Embryonic facial prominence (tissue), 1 donor: ENCODE measurements around the gene HLA-G.
"Not testable (repeated sequence)": the region's sequence is repeated elsewhere in the genome, so short reads cannot be mapped to it uniquely, and the experiment has no call there.

Experiments used
- DNase-seq: peaks from one replicate; pipeline ENCODE4 v3.0.0-alpha.2; 2016; ENCODE audit errors: extremely low spot score

HLA-G gene

GRCh38 chr6:29870104-29870503, 42.5 kb downstream of the HLA-G start:
- no peak for DNase-seq

DNA sequence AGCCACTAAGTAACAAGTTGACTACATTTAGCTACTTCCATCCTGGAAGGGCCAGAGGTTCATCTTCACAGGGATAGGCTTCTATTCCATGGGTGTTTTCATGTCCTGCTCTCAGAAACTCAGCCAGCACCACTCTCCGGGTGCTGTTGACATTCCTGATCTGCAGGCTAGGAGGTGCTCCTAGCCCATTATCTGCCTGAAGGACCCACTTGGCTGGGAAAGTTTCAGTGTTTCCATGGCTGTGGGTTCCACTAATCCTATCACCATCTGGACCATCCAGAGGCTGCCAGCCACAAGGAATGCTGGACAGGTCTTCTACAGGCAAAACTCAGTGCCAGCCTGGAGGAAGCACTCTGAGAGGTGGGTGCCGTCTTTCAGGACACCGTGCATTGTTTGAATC, 45.2 kb downstream of the HLA-G start:
- DNase-seq, result no peak

DNA sequence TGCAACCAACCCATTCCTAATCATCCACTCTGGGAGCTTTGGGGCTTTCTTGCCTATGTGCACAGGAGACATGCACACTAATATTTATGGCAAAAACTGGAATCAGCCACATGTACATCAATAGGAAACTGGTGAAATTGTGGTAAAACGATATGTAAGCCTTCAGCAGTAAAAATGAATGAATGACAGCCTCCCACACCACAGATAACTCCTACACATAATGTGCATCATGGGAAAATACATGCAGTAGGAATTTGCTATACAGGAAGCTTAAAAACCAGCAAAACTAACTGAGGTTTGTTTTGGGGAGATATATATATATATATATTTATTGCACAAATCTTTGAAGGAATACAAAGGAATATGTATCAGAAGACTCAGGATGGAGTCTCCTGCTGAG, 47.6 kb downstream of the HLA-G start:
- DNase-seq, result no peak

GRCh38 chr6:29875734-29876133, 48.1 kb downstream of the HLA-G start:
- not testable (repeated sequence) for DNase-seq
